HG03097 (cell line): ENCODE data around the gene DCDC2.
"Not testable (repeated sequence)": the region's sequence is repeated elsewhere in the genome, so short reads cannot be mapped to it uniquely, and the experiment has no call there.

Experiments used
- ATAC-seq: cut with Tn5 transposase; IDR thresholded peaks from one replicate; pipeline ENCODE4 v1.9.1; 2021; ENCODE audit not compliant: unreplicated experiment, low FRiP score

Gene DCDC2

DNA sequence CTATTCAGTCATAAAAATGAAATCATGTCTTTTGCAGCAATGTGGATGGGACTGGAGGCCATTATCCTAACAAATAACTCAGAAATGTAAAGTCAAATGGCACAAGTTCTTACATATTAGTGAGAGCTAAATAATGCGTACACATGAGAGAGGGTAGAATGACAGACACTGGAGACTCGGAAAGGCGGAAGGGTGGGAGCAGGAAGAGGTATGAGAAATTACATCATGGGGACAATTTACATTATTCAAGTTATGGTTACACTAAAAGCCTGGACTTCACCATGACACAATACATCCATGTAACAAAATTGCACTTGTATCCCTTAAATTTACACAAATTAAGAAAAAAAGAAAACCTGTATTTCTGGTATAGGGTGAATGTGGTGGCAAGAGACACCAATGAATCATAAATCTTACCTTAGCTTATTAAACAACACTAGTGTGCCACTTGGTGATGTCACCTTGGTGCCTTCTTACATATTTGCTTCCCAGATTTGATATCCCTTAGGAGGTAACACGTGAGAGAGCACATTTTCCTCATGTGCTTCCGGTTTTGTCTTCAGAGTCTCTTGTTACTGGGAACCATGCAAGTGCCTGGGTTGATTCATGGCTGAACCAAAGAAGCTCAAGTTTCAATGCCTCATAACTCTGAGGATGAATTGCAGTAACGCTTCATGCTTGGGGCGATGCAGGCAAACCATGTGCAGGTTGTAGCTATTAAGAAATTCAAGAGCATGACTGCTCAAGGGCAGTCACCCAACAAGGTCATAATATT is 84.6 kb downstream of the DCDC2 start:
- ATAC-seq: no peak

GRCh38 chr6:24272553-24272952 is 85.3 kb downstream of the DCDC2 start:
- no peak for ATAC-seq

- no peak for ATAC-seq
Observed at GRCh38 chr6:24272148-24272547, 85.7 kb downstream of the DCDC2 start.

- ATAC-seq: no peak
Observed at GRCh38 chr6:24270011-24270410, 87.8 kb downstream of the DCDC2 start.

GRCh38 chr6:24258214-24258613 is 99.6 kb downstream of the DCDC2 start:
- ATAC-seq: not testable (repeated sequence)

GRCh38 chr6:24257282-24257681 is 100.6 kb downstream of the DCDC2 start:
- no peak for ATAC-seq

GRCh38 chr6:24255676-24256075 is 102.2 kb downstream of the DCDC2 start:
- ATAC-seq: peak; percentile 72

- no peak for ATAC-seq
Observed at GRCh38 chr6:24253360-24253759, 104.5 kb downstream of the DCDC2 start.

GRCh38 chr6:24252280-24252679 is 105.6 kb downstream of the DCDC2 start:
- ATAC-seq: no peak

- no peak for ATAC-seq
Observed at GRCh38 chr6:24251339-24251738, 106.5 kb downstream of the DCDC2 start.

GRCh38 chr6:24249926-24250325 is 107.9 kb downstream of the DCDC2 start:
- ATAC-seq: no peak

GRCh38 chr6:24245275-24245674 is 112.6 kb downstream of the DCDC2 start:
- no peak for ATAC-seq

- ATAC-seq: no peak
Observed at GRCh38 chr6:24242924-24243323, 114.9 kb downstream of the DCDC2 start.

- ATAC-seq: not testable (repeated sequence)
Observed at GRCh38 chr6:24241779-24242178, 116.1 kb downstream of the DCDC2 start.

DNA sequence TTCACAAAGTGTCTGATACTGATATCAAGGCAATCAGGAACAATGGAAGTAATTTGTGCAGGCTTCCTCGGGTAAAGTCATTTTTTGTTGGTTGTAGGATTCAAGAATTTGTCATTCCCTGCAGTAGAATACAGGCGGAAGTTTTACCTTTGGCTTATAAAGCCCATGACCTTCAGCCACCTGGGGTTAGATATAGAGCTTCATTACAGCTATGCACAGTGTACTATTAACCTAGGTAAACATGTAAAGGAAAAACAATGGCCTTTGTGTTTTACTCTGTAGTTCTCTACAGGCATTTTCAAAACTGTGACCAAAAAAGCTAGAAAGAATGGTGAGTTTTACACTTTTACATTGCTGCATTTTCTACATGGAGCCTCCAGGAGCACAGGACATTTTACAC is 116.9 kb downstream of the DCDC2 start:
- ATAC-seq: no peak

GRCh38 chr6:24240380-24240928 is 117.4 kb downstream of the DCDC2 start:
- ATAC-seq: no peak

DNA sequence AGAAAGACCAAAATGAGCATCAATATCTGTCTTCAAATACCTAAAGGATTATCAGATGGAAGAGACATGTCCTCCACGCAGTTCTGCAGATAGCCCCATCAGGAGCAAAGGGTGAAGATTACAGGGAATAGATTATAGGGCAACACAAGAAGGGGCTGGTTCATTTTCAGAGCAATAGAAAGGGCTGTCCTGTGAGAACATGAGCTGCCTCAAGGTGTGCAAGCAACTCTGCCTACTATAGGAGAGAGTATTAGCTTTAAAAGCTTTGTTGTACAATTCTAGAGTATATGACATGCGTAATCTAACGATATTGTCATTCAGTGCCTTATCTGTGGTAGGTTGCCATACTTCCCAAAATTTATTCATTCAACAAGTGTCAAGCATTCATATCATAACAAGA is 119.2 kb downstream of the DCDC2 start:
- ATAC-seq: no peak

DNA sequence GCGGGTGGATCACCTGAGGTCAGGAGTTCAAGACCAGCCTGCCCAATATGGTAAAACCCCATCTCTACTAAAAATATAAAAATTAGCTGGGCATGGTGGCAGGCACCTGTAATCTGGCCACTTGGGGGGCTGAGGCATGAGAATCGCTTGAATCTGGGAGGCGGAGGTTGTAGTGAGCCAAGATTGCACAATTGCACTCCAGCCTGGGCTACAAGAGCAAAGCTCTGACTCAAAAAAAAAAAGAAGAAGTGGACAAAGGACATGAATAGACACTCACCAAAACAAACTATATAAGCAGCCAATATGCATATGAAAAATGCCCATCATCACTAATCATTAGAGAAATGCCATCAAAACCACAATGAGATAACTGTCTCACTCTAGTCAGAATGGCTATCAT is 121.1 kb downstream of the DCDC2 start:
- not testable (repeated sequence) for ATAC-seq

GRCh38 chr6:24233813-24234442 is 123.9 kb downstream of the DCDC2 start:
- ATAC-seq: no peak

DNA sequence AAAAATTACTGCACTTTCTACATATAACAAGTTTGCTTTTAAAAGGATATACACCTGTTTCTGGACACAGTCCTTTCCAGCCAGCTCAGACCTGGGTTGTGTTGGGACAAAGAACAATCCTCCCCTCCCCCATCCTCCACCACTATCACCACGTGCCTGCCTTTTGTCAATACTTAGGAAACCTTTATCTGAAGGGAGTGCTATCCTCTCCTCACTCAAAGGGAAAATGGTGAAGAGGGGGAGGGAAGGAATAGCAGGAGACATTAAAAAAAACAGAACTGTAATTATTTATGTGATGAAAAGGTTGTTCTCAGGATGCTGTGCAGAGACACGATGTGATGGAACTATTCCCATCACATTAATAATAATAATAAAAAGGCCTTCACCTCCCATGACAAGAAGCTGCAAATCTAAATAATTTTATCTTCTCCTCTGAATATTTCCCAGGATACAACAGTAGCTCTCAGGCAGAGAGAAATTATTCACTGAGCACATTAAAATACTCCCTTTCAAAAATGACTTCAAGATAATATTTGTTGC is 126.4 kb downstream of the DCDC2 start:
- no peak for ATAC-seq

DNA sequence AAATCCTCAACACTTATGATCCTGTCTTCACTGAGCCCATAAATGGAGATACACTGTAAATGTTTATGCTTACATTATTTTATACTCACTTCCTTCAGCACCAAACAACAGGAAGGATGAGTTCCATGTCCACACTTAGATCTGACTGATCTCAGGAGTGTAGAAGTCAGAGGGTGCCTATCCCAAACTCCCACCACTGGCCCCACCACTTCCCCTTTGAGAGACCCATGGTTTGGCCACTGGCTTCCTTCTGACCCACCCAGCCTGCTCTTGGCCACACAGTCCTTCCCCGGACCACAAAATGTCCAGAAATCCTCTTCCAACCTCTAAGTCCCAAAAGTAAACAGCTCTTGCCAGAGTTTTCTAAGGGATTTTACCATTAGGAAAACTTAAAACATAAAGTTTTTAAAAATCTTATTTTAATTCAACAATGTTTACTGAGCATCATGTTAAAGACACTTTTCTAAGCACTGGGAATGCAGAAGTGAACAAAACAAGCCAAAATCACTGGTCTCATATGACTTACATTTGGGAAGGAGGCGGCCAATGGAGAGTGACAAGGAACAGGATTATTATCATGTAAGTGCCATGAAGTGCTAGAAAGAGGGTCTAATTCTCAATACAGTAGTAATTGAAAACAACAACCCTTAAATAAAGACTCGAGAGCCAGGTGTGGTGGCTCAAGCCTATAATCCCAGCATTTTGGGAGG is 128.0 kb downstream of the DCDC2 start:
- no peak for ATAC-seq
